HTR-8/SVneo (cell line): ENCODE results near the gene RPS6KC1.
"Not testable (repeated sequence)": the region's sequence is repeated elsewhere in the genome, so short reads cannot be mapped to it uniquely, and the experiment has no call there.

Source experiments
- DNase-seq: peaks from one replicate; pipeline ENCODE4 v3.0.0; 2011; ENCODE audit warnings: low spot score, mixed read lengths; ENCODE audit not compliant: insufficient read length
- FAIRE-seq: peaks from 2 replicates; lab custom pipeline; 2011; peaks lifted over from hg19 to GRCh38; lab: Jason Lieb, UNC

Gene RPS6KC1

DNA sequence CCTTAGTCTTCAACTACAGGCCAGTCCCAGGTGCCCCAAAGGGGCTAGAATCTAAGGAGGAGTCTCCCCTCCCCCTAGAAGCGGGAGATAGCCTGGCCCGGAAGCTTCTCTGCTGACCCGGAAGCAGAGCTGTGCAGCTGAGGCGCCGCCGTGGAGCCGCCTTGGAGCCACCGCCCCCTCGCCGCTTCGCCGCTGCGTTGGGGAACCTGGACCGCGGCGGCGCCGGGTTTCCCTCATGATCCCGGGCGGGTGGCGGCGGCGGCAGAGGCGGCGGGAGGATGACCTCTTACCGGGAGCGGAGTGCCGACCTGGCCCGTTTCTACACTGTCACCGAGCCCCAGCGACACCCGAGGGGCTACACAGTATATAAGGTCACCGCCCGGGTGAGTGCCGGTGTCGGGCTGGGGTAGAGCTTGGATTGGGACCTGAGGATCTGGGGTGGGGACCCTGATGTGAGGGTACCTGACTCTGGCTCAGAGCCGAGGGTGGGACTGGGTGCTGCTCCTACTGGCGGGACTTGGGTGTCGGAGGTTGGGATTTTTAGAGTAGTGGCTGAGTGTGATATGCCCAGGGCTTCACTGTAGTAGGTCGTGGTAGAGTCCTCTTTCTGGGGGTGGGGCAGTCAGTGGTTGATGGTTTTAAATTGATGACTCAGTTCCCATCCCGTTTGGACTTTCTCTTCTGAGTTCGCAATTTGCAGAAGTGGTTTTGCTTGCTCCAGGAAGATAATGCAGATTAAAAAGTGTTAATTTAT lies at the start of gene RPS6KC1:
TSS of gene RPS6KC1 (plus strand) at position 115 of the 754 bp plus-strand sequence. CDS start at position 279, 164 bp downstream.
- DNase-seq (peak; percentile 91), FAIRE-seq (peak; percentile 62)

DNA sequence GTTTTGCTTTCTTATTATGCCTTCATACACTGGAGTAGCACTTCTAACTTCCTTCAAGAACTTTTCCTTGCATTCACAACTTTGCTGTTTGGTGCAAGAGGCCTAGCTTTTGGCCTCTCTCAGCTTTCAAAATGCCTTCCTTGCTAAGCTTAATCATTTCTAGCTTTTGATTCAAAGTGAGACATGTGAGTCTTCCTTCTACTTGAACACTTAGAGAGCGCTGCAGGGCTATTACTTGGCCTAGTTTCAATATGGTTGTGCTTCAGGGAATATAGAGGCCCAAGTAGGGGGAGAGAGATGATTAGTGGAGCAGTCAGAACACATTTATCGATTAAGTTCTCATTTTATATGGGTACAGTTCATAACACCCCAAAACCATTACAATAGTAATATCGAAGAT lies 47.8 kb upstream of the RPS6KC1 start:
- no peak for DNase-seq
- FAIRE-seq, result no peak

GRCh38 chr1:213008564-213008963 lies 42.5 kb upstream of the RPS6KC1 start:
- no peak for FAIRE-seq

GRCh38 chr1:213014642-213015041 lies 36.4 kb upstream of the RPS6KC1 start:
- DNase-seq, result no peak
- FAIRE-seq, result no peak

More at GRCh38 chr1:213008564-213008963, 42.5 kb upstream of the RPS6KC1 start:
- DNase-seq, result no peak

GRCh38 chr1:213015099-213016050 lies 35.7 kb upstream of the RPS6KC1 start, which contains the start of gene ANGEL2:
Gene ANGEL2, minus strand, starts transcription at chr1:213015867. Its CDS starts 196 bp downstream, at chr1:213015671.
- peak; percentile 76 for FAIRE-seq

DNA sequence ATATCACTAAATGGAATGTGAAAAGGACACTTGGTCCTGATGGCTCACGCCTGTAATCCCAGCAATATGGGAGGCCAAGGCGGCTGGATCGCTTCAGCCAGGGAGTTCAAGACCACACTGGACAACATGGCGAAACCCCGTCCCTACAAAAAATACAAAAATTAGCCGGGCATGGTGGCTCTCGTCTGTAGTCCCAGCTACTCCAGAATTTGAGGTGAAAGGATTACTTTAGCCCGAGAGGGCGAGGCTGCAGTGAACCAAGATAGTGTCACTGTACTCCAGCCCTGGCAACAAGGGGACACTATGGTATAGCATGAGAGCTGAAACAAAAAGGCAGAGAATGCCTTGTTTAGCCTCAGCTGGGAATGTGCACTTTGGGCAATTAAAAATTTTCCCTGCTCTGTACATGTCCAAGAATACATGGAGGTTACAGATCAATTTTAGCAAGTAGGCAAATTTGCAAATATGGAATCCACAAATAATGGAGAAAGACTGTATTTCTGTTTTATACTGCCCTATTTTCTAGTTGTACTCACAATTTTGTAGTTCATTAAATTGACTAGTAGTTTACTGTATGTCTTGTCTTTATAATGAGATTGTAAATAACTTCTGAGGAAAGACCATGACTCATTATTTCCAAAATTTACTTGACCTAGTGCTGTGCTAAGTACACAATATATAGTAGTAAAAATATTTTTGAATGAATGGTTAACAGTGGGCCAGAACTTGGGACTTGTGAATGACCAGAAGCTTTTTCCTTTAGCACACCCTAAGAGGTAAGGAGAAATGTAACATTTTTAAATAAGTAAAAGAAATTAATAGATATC lies 33.4 kb upstream of the RPS6KC1 start:
- FAIRE-seq (no peak), DNase-seq (no peak)

More at GRCh38 chr1:213015099-213016050, 35.7 kb upstream of the RPS6KC1 start, which contains the start of gene ANGEL2:
- DNase-seq, result peak; percentile 98

GRCh38 chr1:213019450-213019849 lies 31.6 kb upstream of the RPS6KC1 start:
- no peak for DNase-seq
- FAIRE-seq, result no peak

DNA sequence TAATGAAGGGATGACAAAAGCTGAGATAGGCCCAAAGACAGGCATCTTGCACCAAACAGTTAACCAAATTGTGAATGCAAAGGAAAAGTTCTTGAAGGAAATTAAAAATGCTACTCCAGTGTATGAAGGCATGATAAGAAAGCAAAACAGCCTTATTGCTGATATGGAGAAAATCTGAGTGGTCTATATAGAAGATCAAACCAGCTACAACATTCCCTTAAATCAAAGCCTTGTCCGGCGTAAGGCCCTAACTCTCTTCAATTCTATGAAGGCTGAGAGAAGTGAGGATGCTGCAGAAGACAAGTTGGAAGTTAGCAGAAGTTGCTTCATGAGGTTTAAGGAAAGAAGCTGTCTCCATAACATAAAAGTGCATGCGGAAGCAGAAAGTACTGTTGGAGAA lies 31.0 kb upstream of the RPS6KC1 start:
- DNase-seq (no peak), FAIRE-seq (no peak)

DNA sequence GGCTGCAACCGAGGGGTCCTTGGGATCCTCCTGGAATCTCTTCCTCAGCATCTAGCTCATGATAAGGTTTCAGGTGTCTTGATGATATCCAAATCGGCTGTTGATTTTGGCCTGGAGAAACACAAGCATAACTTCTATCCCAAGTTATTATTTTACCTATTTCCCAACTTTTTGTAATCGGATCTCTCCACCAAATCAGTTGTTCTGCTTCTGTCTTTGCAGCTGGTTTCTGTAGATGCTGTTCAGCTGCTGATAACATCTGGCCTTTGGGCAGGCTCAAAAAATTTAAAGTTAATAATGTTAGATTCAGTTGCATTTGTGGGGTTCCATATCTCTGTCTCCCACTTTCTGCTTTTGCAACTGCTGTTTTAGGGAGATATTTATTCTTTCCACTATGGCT lies 24.0 kb upstream of the RPS6KC1 start:
- not testable (repeated sequence) for DNase-seq, FAIRE-seq

DNA sequence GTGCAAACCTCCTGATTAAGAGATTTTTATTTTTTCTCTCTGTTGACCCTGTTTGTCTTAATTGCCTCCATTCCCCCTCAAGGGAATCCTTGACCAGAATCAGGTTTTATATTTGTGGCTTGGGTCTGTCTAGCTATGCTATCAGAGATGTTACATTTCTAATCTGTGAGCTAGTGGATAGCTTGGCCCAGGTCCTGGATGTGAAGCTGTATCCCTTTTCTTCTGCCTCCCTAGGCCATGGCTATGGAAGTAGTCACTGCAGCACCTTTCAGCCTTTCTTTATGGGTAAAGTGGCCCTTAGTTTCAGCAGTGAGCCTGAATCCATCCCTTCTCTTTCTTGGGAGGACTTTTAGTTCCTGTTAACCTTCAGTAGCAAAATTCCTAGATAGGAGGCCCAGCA lies 18.4 kb upstream of the RPS6KC1 start:
- no peak for FAIRE-seq

DNA sequence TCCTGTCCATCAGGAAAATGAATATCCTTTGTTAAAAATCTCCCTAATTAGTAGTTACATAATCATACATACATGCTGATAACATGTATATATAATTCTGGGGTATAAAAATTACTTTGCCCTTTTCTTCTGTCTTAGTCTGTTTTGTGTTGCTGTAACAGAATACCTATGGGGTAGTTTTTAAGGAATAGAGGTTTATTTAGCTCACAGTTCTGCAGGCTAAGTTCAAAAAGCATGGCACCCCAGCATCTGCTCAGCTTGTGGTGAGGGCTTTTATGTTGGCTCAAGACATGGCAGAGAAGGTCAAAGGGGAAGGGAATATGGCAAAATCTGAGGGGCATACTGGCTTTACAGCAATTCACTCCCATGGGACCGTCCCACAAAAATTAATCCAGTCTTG lies 16.3 kb upstream of the RPS6KC1 start:
- DNase-seq, result no peak
- no peak for FAIRE-seq

More for the DNA sequence above, 18.4 kb upstream of the RPS6KC1 start:
- no peak for DNase-seq

DNA sequence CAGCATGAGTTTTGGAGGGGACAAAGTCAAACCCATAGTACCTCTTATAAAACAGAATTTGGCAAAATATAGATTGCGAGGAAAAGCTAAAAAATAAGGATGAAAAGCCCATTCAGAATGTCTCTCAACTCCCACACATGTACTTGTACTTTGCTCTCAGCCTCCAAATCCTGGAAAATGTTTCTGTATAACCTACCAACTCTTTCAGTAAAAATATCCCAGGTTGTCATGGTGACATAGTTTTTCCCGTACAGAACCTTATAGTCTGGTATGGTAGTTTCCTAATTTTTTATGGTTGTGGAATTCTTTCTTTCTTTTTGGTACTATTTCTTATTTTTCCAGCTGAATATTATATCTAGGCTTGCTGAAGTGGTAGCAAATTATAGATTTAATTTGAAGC lies 15.5 kb upstream of the RPS6KC1 start:
- no peak for DNase-seq
- no peak for FAIRE-seq

GRCh38 chr1:213041443-213041842 lies 9.6 kb upstream of the RPS6KC1 start:
- DNase-seq (no peak), FAIRE-seq (no peak)

- not testable (repeated sequence) for DNase-seq
Observed at GRCh38 chr1:213045321-213046226, 5.5 kb upstream of the RPS6KC1 start.

DNA sequence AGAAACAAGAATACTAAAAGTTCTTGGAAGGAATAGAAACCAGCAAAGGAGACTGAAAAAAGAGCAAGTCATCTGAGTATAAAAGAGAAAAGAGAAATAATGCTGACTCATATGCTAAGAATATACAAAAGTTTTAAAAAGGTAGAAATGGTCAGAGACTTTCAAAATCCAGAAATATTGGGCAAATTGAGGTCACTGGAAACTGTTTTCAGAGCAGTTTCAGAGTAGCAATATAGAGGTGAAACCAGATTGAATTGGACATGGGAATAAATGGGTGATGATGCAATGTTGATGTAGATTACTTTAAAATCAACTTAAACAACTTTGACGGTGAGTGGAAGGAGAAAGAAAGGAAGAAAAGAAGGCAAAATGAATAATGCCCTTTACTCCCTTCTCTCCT lies 1.8 kb upstream of the RPS6KC1 start:
- DNase-seq (no peak), FAIRE-seq (no peak)

More at GRCh38 chr1:213045321-213046226, 5.5 kb upstream of the RPS6KC1 start:
- FAIRE-seq, result not testable (repeated sequence)

DNA sequence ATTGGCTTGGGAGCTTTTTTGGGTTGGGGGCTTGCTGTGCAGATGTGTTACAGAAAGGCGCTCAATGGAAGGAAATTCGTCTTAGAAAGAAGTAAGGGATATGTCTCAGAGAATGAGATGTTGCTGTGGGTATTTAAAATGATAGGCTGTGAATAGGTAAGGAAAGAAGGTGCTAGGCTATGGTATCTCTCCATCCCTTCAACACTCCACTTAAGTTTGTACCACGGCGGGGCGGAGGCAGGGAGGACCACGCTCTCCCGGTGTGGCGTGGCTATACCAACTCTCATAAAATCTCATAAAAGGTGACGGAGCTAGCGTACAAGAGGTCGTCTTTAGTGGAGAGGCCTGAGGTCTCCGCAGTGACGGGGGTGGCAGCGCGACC lies 305 bp upstream of the RPS6KC1 start:
- FAIRE-seq, result no peak
- no peak for DNase-seq

GRCh38 chr1:213051881-213052202 lies 801 bp downstream of the RPS6KC1 start:
- no peak for FAIRE-seq
- no peak for DNase-seq

- no peak for DNase-seq
- FAIRE-seq, result no peak
Observed at GRCh38 chr1:213053455-213053854, 2.4 kb downstream of the RPS6KC1 start.

DNA sequence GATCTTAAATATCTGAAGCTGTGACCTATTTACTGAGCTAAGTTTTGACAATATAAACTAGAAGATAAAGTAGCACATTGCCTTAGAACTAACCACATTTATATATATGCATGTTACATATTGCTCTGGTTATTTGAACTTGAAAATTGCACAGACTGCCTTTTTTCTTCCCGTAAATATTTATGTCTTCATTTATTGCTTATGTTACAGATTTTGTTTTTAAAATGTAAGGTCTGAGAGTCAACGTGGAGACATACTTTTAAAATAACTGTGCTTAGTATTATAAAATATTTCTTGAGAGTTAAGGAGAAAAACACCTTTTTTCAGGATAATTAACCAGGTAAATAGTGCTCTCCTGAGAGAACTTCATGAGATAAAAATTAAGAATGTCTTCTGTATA lies 3.1 kb downstream of the RPS6KC1 start:
- FAIRE-seq (no peak), DNase-seq (no peak)
